Activated T-cell treated with anti-CD3 and anti-CD28 coated beads, Interleukin-2, amount 50 U/mL, for 72 hours (primary cell): ENCODE measurements around the gene KCNC1. TPM values are rescaled to one million over a fixed set of nuclear protein-coding genes. Genes with fewer than 3 reads are reported as not detected.

Experiments
- ATAC-seq, 2 donors: fragments of 150-1000 bp; cut with Tn5 transposase; replicated peaks in 1 of 2; 2 replicates each; pipeline ENCODE4 v1.10.0; 2021; ENCODE audit warnings: moderate library complexity in 2 of 2, mild to moderate bottlenecking in 1 of 2
- DNase-seq, 2 donors: peaks; one replicate each; pipeline ENCODE4 v3.0.0; 2021 to 2022; ENCODE audit warnings: mixed read lengths in 1 of 2
- H3K27ac Mint-ChIP-seq: one replicate; pipeline ENCODE4 v1.8.0; 2022; ENCODE audit warnings: mild to moderate bottlenecking, moderate library complexity, mixed read lengths
- H3K27me3 Mint-ChIP-seq: one replicate; pipeline ENCODE4 v1.8.0; 2022; ENCODE audit warnings: low read depth, mixed read lengths
- H3K36me3 Mint-ChIP-seq, 2 donors: one replicate each; pipeline ENCODE4 v1.8.0; 2022; ENCODE audit warnings: mixed read lengths in 2 of 2, mild to moderate bottlenecking in 1 of 2; ENCODE audit not compliant: insufficient read depth in 2 of 2
- H3K4me1 Mint-ChIP-seq: one replicate; pipeline ENCODE4 v1.8.0; 2022; ENCODE audit warnings: low read depth, mixed read lengths
- H3K4me3 Mint-ChIP-seq, 2 donors: one replicate each; pipeline ENCODE4 v1.8.0; 2022; ENCODE audit warnings: mild to moderate bottlenecking in 2 of 2, mixed read lengths in 2 of 2, moderate library complexity in 2 of 2
- H3K9me3 Mint-ChIP-seq, 2 donors: one replicate each; pipeline ENCODE4 v1.8.0; 2022; ENCODE audit warnings: mixed read lengths in 2 of 2
- total RNA-seq, 2 donors: library from RNA; stranded (reverse); gene quantifications; one replicate each; pipeline ENCODE4 v1.2.3, GENCODE V29; 2022

Gene KCNC1
- total RNA-seq, 2 donors from 2014 or later = not detected

- no peak overlapping the region for H3K27ac Mint-ChIP-seq
- DNase-seq (no peak), ATAC-seq (no peak)
- H3K4me3 Mint-ChIP-seq = no peak overlapping the region
- no peaks in the 10 kb centered on the region for H3K36me3 Mint-ChIP-seq
- no peaks in the 10 kb centered on the region for H3K4me1 Mint-ChIP-seq
- H3K9me3 Mint-ChIP-seq = no peaks in the 10 kb centered on the region
- H3K27me3 Mint-ChIP-seq = peaks cover 10% of the 10 kb centered on the region
Measured at GRCh38 chr11:17747131-17747955, 12.8 kb downstream of the KCNC1 start.

- DNase-seq (no peak), ATAC-seq (no peak)
- Mint-ChIP-seq H3K4me1 (no peaks in the 10 kb centered on the region), H3K4me3 (no peak overlapping the region), H3K36me3 (no peaks in the 10 kb centered on the region), H3K9me3 (no peaks in the 10 kb centered on the region), H3K27me3 (peaks cover 10% of the 10 kb centered on the region), H3K27ac (no peak overlapping the region)
Measured at GRCh38 chr11:17748044-17748443, 13.5 kb downstream of the KCNC1 start.

- DNase-seq = no peak
- Mint-ChIP-seq H3K4me3 (no peak overlapping the region), H3K27me3 (peaks cover 10% of the 10 kb centered on the region), H3K36me3 (no peaks in the 10 kb centered on the region), H3K4me1 (no peaks in the 10 kb centered on the region), H3K27ac (no peak overlapping the region), H3K9me3 (no peaks in the 10 kb centered on the region)
- ATAC-seq = no peak
Measured at GRCh38 chr11:17748761-17749721, 14.5 kb downstream of the KCNC1 start.

DNA sequence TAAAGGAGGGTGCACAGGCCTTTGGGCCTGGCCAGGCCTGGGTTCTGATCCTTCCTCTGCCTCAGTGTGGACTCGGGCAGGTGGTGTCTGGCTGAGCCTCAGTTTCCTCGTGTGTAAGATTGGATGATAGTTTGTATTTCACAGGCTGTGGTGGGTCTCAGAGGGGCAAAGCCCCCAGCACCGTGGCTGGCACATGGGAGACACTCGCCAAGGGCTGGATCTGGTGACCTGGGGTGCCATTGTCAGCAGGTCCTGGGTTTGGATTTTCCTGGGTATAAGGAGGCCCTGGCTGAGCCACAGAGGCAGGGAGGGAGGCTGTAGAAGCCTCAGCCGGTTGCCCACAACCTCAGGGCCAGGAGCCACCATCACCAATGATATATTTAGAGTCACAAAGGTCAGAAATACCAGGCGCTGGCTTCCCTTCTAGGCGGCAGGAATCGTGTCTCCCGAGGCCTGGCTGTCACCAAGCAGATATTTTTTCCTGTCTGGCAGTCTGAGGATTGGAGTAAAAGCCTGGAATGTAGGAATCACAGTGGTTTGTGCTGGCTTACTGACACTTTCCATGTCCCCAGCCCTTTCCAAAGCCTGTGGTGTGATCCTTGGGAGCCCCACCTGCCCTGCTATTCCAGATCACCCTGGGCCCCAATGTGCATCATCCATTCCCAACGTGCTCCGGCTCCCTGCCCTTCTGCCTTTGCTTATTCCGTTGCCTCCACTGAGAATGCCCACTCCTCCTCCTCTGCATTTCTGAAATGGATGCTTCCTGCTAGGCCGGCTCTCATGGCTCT, 15.6 kb downstream of the KCNC1 start:
- H3K4me1 Mint-ChIP-seq = no peaks in the 10 kb centered on the region
- H3K36me3 Mint-ChIP-seq = no peaks in the 10 kb centered on the region
- ATAC-seq (no peak), DNase-seq (no peak)
- peaks cover 17% of the 10 kb centered on the region for H3K27me3 Mint-ChIP-seq
- H3K4me3 Mint-ChIP-seq = no peak overlapping the region
- H3K27ac Mint-ChIP-seq = no peak overlapping the region
- H3K9me3 Mint-ChIP-seq = no peaks in the 10 kb centered on the region

DNA sequence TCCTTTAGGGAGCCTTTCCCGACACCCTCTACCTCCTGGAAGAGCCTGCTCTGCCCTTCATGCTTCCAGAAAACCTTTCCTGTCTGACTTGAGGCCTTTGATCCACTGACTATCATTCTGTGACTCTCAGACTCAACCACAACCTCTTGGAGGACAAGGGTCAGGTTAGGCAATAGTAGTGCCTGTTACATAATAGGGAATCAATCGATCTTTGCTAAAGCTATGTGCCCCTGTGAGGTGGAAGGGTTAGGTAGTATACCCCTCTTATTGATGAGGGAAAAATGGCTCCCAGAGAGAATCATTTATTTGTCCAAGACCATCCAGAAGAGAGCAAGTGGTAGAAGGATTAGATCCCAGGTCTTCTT, 16.2 kb downstream of the KCNC1 start:
- H3K27ac Mint-ChIP-seq = no peak overlapping the region
- ATAC-seq = no peak
- no peaks in the 10 kb centered on the region for H3K9me3 Mint-ChIP-seq
- peaks cover 22% of the 10 kb centered on the region for H3K27me3 Mint-ChIP-seq
- no peak for DNase-seq
- H3K4me3 Mint-ChIP-seq = no peak overlapping the region
- H3K4me1 Mint-ChIP-seq = no peaks in the 10 kb centered on the region
- no peaks in the 10 kb centered on the region for H3K36me3 Mint-ChIP-seq

GRCh38 chr11:17751558-17751957, 17.0 kb downstream of the KCNC1 start:
- H3K36me3 Mint-ChIP-seq = no peaks in the 10 kb centered on the region
- H3K27ac Mint-ChIP-seq = no peak overlapping the region
- no peaks in the 10 kb centered on the region for H3K9me3 Mint-ChIP-seq
- no peak overlapping the region for H3K4me3 Mint-ChIP-seq
- no peak for DNase-seq
- peaks cover 22% of the 10 kb centered on the region for H3K27me3 Mint-ChIP-seq
- no peak for ATAC-seq
- H3K4me1 Mint-ChIP-seq = no peaks in the 10 kb centered on the region

- H3K4me1 Mint-ChIP-seq = no peaks in the 10 kb centered on the region
- H3K27ac Mint-ChIP-seq = no peak overlapping the region
- H3K9me3 Mint-ChIP-seq = no peaks in the 10 kb centered on the region
- no peak for ATAC-seq
- H3K27me3 Mint-ChIP-seq = peaks cover 27% of the 10 kb centered on the region
- H3K4me3 Mint-ChIP-seq = no peak overlapping the region
- no peaks in the 10 kb centered on the region for H3K36me3 Mint-ChIP-seq
- no peak for DNase-seq
Measured at GRCh38 chr11:17752144-17752543, 17.6 kb downstream of the KCNC1 start.

- peaks cover 28% of the 10 kb centered on the region for H3K27me3 Mint-ChIP-seq
- no peak overlapping the region for H3K4me3 Mint-ChIP-seq
- no peak overlapping the region for H3K27ac Mint-ChIP-seq
- no peak for DNase-seq
- no peaks in the 10 kb centered on the region for H3K9me3 Mint-ChIP-seq
- no peaks in the 10 kb centered on the region for H3K36me3 Mint-ChIP-seq
- no peak for ATAC-seq
- H3K4me1 Mint-ChIP-seq = no peaks in the 10 kb centered on the region
Measured at GRCh38 chr11:17753153-17753552, 18.6 kb downstream of the KCNC1 start.

- peaks cover 28% of the 10 kb centered on the region for H3K27me3 Mint-ChIP-seq
- ATAC-seq (no peak), DNase-seq (no peak)
- no peaks in the 10 kb centered on the region for H3K4me1 Mint-ChIP-seq
- H3K36me3 Mint-ChIP-seq = no peaks in the 10 kb centered on the region
- H3K4me3 Mint-ChIP-seq = no peak overlapping the region
- no peaks in the 10 kb centered on the region for H3K9me3 Mint-ChIP-seq
- H3K27ac Mint-ChIP-seq = no peak overlapping the region
Measured at GRCh38 chr11:17753641-17754040, 19.1 kb downstream of the KCNC1 start.

DNA sequence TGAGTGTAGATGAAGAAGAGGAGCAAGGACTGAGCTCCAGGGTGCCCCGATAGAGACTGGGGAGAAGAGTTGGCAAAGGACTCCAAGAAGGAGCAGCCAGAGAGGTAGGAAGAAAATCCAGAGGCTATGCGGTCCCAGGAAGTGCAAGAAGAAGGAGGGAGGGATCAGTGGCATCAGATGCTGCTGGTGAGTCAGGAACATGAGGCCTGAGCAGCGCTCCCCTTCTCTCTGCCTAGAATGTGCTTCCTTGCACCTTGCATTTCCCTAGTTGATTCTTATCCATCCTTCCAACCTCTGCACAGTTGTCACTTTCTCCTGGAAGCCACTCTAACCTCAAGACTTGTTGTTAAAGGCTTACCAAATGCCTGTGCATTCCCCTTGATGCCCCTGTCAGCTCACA, 21.3 kb downstream of the KCNC1 start:
- no peaks in the 10 kb centered on the region for H3K4me1 Mint-ChIP-seq
- ATAC-seq = no peak
- H3K36me3 Mint-ChIP-seq = no peaks in the 10 kb centered on the region
- DNase-seq = no peak
- peaks cover 24% of the 10 kb centered on the region for H3K27me3 Mint-ChIP-seq
- H3K27ac Mint-ChIP-seq = no peak overlapping the region
- H3K9me3 Mint-ChIP-seq = no peaks in the 10 kb centered on the region
- H3K4me3 Mint-ChIP-seq = no peak overlapping the region

- DNase-seq (peak; percentile 26 to 35), ATAC-seq (peak; percentile 72 to 83)
- H3K9me3 Mint-ChIP-seq = no peaks in the 10 kb centered on the region
- no peaks in the 10 kb centered on the region for H3K36me3 Mint-ChIP-seq
- no peak overlapping the region for H3K4me3 Mint-ChIP-seq
- H3K4me1 Mint-ChIP-seq = no peaks in the 10 kb centered on the region
- H3K27ac Mint-ChIP-seq = no peak overlapping the region
- H3K27me3 Mint-ChIP-seq = peaks cover 10% of the 10 kb centered on the region
Measured at GRCh38 chr11:17760102-17761029, 25.8 kb downstream of the KCNC1 start.

DNA sequence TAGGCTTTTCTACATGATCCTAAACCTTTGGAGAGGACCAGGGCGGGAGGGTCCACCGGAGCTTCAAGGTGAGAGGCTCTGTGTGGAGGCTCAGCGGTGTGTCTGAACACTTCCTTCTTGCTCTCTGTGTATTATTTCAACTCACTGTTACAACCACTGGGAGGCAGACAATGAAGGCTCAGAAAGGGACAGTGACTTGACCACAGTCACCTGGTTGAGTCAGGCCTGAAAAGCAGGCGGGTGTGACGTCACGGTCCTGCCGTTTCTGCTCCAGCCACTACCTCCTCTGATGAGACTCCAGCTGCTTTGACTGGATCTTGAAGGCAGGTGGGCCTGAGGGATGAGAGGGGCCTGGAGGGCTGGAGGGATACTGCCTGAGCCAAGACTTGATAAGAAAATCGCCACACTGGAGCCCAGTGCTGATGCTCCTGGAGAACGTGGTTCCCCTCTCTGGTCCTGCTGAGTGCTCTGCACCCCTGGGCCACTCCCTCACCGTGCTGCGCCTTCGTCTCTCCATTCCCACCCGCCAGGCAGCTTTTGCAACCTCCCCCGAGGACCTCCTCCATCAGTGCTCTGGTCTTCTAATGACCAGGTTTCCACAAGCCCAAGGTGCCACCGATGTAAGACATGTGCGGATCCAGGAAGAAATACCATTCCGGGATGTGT, 27.9 kb downstream of the KCNC1 start:
- ATAC-seq = no peak
- Mint-ChIP-seq H3K27me3 (no peaks in the 10 kb centered on the region), H3K36me3 (no peaks in the 10 kb centered on the region), H3K9me3 (no peaks in the 10 kb centered on the region), H3K4me3 (no peak overlapping the region), H3K27ac (no peak overlapping the region), H3K4me1 (no peaks in the 10 kb centered on the region)
- no peak for DNase-seq
